GM12875 (cell line): ENCODE results near the gene PLCG1.

Experiments
- H3K4me3 ChIP-seq: one replicate; pipeline ENCODE4 v1.5.1; 2011; ENCODE audit warnings: low read depth, low read length, control low read depth
- CTCF ChIP-seq: IDR thresholded peaks from 2 replicates; pipeline ENCODE4 v1.5.1; 2011; ENCODE audit warnings: low read depth, mild to moderate bottlenecking, control low read depth, inconsistent platforms, low read length, moderate library complexity, borderline replicate concordance; ENCODE audit not compliant: insufficient read depth

Gene PLCG1

GRCh38 chr20:41183391-41183790 lies 46.0 kb downstream of the PLCG1 start:
- no peak for TF ChIP-seq CTCF
- H3K4me3 ChIP-seq: no peak overlapping the region

GRCh38 chr20:41183831-41184230 lies 46.5 kb downstream of the PLCG1 start:
- no peak overlapping the region for H3K4me3 ChIP-seq
- TF ChIP-seq CTCF: no peak

GRCh38 chr20:41185013-41185757 lies 47.8 kb downstream of the PLCG1 start:
- H3K4me3 ChIP-seq: no peak overlapping the region
- no peak for TF ChIP-seq CTCF

- H3K4me3 ChIP-seq: no peak overlapping the region
- no peak for TF ChIP-seq CTCF
These were observed 50.3 kb downstream of the PLCG1 start for GRCh38 chr20:41187668-41188067.

GRCh38 chr20:41191562-41192500 lies 54.5 kb downstream of the PLCG1 start:
- H3K4me3 ChIP-seq: no peak overlapping the region
- TF ChIP-seq CTCF: no peak

GRCh38 chr20:41192575-41192974 lies 55.2 kb downstream of the PLCG1 start:
- TF ChIP-seq CTCF: no peak
- H3K4me3 ChIP-seq: no peak overlapping the region
